Naive thymus-derived CD8-positive, alpha-beta T cell (primary cell): Measurements from ENCODE around the gene BCL6B. TPM values are rescaled to one million over a fixed set of nuclear protein-coding genes. Genes with fewer than 3 reads are reported as not detected.
A peak's percentile ranks its signal among the peaks of the same experiment; 100 is the strongest.

Source experiments
- ATAC-seq, 2 donors: fragments of 150-1000 bp; cut with Tn5 transposase in 1 of 2; sonication (Bioruptor Pico), chemical (Tn5 transposase) in 1 of 2; 1 replicate in 1 of 2; 2 replicates in 1 of 2; pipeline ENCODE4 v1.10.0; 2021; ENCODE audit warnings: mild to moderate bottlenecking in 2 of 2, moderate library complexity in 2 of 2
- POLR2A ChIA-PET: fragments of 350-600 bp; sonication (Branson Sonifier 250); formaldehyde crosslinking; loops from one replicate; lab custom pipeline; 2021; ENCODE audit warnings: antibody characterized with exemption; lab: Charles Lee
- DNase-seq, 10 donors: peaks; one replicate each; pipeline versions ENCODE4 v3.0.0 to v3.0.0-alpha.2; 2020 to 2022
- H3K27ac Mint-ChIP-seq, 10 donors: one replicate each; pipeline ENCODE4 v1.8.0; 2020 to 2022; ENCODE audit warnings: mild to moderate bottlenecking in 10 of 10, mixed read lengths in 10 of 10, moderate library complexity in 4 of 10, inconsistent platforms in 1 of 10
- H3K27me3 Mint-ChIP-seq, 5 donors: one replicate each; pipeline ENCODE4 v1.8.0; 2021 to 2022; ENCODE audit warnings: mixed read lengths in 5 of 5
- H3K36me3 Mint-ChIP-seq, 3 donors: one replicate each; pipeline ENCODE4 v1.8.0; 2020 to 2022; ENCODE audit warnings: mixed read lengths in 3 of 3, mild to moderate bottlenecking in 2 of 3, inconsistent platforms in 1 of 3
- H3K4me1 Mint-ChIP-seq, 4 donors: one replicate each; pipeline ENCODE4 v1.8.0; 2021 to 2022; ENCODE audit warnings: mixed read lengths in 4 of 4
- H3K4me3 Mint-ChIP-seq, 10 donors: one replicate each; pipeline ENCODE4 v1.8.0; 2020 to 2022; ENCODE audit warnings: mild to moderate bottlenecking in 10 of 10, mixed read lengths in 10 of 10, moderate library complexity in 6 of 10, inconsistent platforms in 1 of 10
- H3K9me3 Mint-ChIP-seq, 9 donors: one replicate each; pipeline ENCODE4 v1.8.0; 2020 to 2022; ENCODE audit warnings: mixed read lengths in 9 of 9, mild to moderate bottlenecking in 3 of 9, inconsistent platforms in 1 of 9, moderate library complexity in 1 of 9
- polyA plus RNA-seq, 3 donors: library from polyadenylated mRNA; unstranded; fragments of 300-500 nt; fragmentation: Illumina TruSeq; gene quantifications; one replicate each; pipeline ENCODE4 v1.2.3, GENCODE V29; 2021
- total RNA-seq, 8 experiments: library from RNA in 2 of 8; stranded (reverse) in 2 of 8; gene quantifications; one replicate each; pipeline ENCODE4 v1.2.3 and lab custom pipeline; 2021 to 2026

Gene BCL6B
- total and polyA plus RNA-seq, 5 experiments from 2014 or later, result not detected

DNA sequence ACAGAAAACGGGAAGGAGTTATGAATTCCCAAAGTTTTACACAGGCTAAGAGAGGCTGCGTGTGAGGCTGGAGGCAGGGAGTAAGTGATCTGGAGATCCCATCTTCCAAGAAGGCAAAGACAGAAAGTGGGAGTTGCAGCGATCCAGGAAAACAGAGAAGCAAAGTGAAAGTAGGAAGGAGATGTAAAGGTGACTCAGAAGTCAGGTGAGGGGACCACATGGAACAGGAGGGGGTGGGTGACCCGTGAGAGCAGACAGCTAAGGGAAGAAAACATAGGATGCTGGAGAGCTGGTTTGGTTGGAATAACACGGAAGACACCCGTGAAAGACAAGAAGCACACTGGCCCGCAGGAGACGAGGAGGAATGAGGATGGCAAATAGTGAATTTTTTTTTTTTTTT is 25.7 kb upstream of the BCL6B start:
- Mint-ChIP-seq H3K9me3 (no peaks in the 10 kb centered on the region), H3K4me1 (peaks cover 0 to 18% (median 8%) of the 10 kb centered on the region in 4 donors), H3K36me3 (peaks cover 8 to 58% (median 15%) of the 10 kb centered on the region in 3 donors), H3K4me3 (no peak overlapping the region), H3K27me3 (no peaks in the 10 kb centered on the region), H3K27ac (peak overlapping the region in 4 of 10 donors; percentile 14 to 56 (median 50))
- no peak for ATAC-seq
- POLR2A ChIA-PET, result no interaction called here
- no peak for DNase-seq

GRCh38 chr17:6998855-6999508 is 23.9 kb upstream of the BCL6B start:
- Mint-ChIP-seq H3K9me3 (no peaks in the 10 kb centered on the region), H3K27ac (peak overlapping the region in 1 of 10 donors; percentile 65), H3K27me3 (no peaks in the 10 kb centered on the region), H3K4me3 (no peak overlapping the region), H3K4me1 (peaks cover 0 to 20% (median 8%) of the 10 kb centered on the region in 4 donors), H3K36me3 (peaks cover 8 to 71% (median 20%) of the 10 kb centered on the region in 3 donors)
- no peak for DNase-seq
- POLR2A ChIA-PET, result no interaction called here
- ATAC-seq, result no peak

DNA sequence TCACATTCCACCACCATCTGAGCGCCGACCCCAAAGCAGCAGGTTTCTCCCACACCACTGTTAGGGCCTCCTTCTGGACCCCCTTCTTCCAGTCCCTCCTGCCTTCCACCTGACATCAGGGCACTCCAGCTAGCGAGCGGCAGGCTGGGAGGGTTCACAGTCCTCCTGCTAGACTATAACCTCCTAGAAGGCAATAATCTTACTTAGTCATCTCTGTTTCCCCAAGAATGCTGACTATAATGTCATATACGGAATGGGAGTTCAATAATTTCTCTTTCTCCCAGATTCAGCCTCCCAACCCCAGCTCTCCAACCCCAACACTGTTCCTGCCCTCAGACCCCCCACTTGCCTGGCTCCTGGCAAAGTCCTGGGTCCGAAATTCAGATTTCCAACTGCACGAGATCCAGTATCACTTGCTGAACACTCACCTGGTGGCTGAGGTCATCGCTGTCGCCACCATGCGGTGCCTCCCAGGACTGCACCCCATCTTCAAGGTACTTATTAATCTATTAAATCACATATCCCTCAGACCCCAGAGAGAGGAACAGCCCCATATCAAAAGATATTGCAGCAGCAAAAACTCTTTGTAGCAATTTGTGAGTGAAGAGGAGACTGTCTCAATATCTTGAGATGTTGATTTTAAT is 21.4 kb upstream of the BCL6B start:
- H3K27ac Mint-ChIP-seq, result peak overlapping the region in 4 of 10 donors; percentile 14 to 77 (median 69)
- POLR2A ChIA-PET, result interaction anchor here (1.2 kb wide), 1 partner anchor 20 kb away, joined by 3 read pairs; no protein-coding TSS in a partner anchor
- no peak for ATAC-seq
- no peaks in the 10 kb centered on the region for H3K27me3 Mint-ChIP-seq
- peaks cover 7 to 21% (median 15%) of the 10 kb centered on the region in 4 donors for H3K4me1 Mint-ChIP-seq
- H3K9me3 Mint-ChIP-seq, result no peaks in the 10 kb centered on the region
- peak in 4 of 10 donors; percentile 19 to 38 (median 28) for DNase-seq
- H3K4me3 Mint-ChIP-seq, result no peak overlapping the region
- H3K36me3 Mint-ChIP-seq, result peaks cover 8 to 76% (median 20%) of the 10 kb centered on the region in 3 donors

DNA sequence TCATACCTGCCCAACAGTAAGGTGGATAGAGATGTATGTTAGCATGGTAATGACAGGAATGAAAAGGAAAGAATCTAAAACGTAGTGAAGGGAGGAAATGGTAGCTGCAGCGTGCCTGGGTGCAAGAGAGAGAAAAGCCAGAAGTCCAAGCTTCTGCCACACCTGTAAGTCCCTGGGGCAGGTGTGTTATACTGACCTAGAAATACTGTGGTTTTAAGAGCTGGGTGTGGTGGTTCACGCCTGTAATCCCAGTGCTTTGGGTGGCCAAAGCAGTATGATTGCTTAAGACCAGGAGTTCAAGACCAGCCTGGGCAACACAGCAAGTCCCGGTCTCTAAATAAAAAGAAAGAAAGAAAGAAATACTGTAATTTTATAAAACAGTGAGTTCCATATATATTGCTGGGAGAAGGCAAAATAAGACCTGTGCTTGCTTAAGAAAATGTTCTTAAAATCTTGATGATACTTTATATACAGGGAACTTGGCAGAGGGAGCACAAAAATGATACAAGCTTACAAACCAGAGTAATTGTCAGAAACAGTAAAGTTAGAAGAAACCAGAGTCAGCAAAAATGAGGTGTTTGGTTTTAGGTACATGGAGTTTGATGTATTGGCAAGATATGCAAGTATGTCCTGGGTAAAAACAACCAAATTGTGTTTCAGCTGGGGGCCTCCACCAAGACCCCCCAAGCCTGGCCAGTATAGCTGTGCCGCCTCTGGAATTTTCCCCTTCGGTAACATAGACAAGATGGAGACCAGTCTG is 20.4 kb upstream of the BCL6B start:
- DNase-seq (no peak), ATAC-seq (no peak)
- H3K27ac Mint-ChIP-seq, result peak overlapping the region in 3 of 10 donors; percentile 22 to 85 (median 63)
- H3K27me3 Mint-ChIP-seq, result no peaks in the 10 kb centered on the region
- POLR2A ChIA-PET, result interaction anchor here (0.6 to 1.2 kb wide), 3 partner anchors 19 to 92 kb away, joined by 3 to 7 read pairs (median 3); no protein-coding TSS in a partner anchor
- H3K36me3 Mint-ChIP-seq, result peaks cover 3 to 72% (median 17%) of the 10 kb centered on the region in 3 donors
- no peak overlapping the region for H3K4me3 Mint-ChIP-seq
- peaks cover 11 to 26% (median 20%) of the 10 kb centered on the region in 4 donors for H3K4me1 Mint-ChIP-seq
- H3K9me3 Mint-ChIP-seq, result no peaks in the 10 kb centered on the region

DNA sequence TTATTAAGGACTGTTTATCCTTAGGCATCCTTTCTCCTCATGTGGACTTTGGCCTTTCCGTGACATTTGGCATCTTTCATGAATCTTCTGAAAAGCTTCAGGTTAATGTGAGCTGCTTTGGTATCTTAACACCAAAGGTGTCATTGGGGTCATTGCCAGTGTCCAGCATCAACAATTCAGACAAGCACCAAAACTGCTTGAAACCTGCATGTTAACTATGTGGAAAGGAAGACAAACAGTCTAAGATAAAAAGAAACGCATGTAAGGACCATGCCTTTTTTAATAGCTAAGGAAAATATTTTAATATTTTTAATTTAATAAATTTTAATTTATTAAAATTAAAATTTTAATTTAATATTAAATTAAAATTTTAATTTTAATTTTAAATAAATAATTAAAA is 19.1 kb upstream of the BCL6B start:
- peaks cover 17 to 29% (median 21%) of the 10 kb centered on the region in 4 donors for H3K4me1 Mint-ChIP-seq
- POLR2A ChIA-PET, result interaction anchor here (1.0 to 1.2 kb wide), 2 partner anchors 14 to 90 kb away, joined by 3 read pairs; no protein-coding TSS in a partner anchor
- no peak for DNase-seq
- H3K27ac Mint-ChIP-seq, result no peak overlapping the region
- no peaks in the 10 kb centered on the region for H3K9me3 Mint-ChIP-seq
- H3K27me3 Mint-ChIP-seq, result no peaks in the 10 kb centered on the region
- ATAC-seq, result no peak
- H3K4me3 Mint-ChIP-seq, result no peak overlapping the region
- peaks cover 3 to 68% (median 15%) of the 10 kb centered on the region in 3 donors for H3K36me3 Mint-ChIP-seq

GRCh38 chr17:7004398-7005253 is 18.2 kb upstream of the BCL6B start:
- DNase-seq (peak in 6 of 10 donors; percentile 43 to 82 (median 68)), ATAC-seq (peak; percentile 95 to 97)
- no peaks in the 10 kb centered on the region for H3K27me3 Mint-ChIP-seq
- H3K9me3 Mint-ChIP-seq, result no peaks in the 10 kb centered on the region
- peaks cover 3 to 68% (median 11%) of the 10 kb centered on the region in 3 donors for H3K36me3 Mint-ChIP-seq
- H3K4me3 Mint-ChIP-seq, result no peak overlapping the region
- peaks cover 23 to 37% (median 24%) of the 10 kb centered on the region in 4 donors for H3K4me1 Mint-ChIP-seq
- POLR2A ChIA-PET, result interaction anchor here (0.8 to 1.5 kb wide), 4 partner anchors 13 to 94 kb away, joined by 3 to 5 read pairs (median 4); partner anchors contain the start of gene SLC16A13
- H3K27ac Mint-ChIP-seq, result peak overlapping the region in 8 of 10 donors; percentile 2 to 76 (median 28)

- POLR2A ChIA-PET, result interaction anchor here (0.7 to 1.5 kb wide), 5 partner anchors 10 to 1891 kb away, joined by 3 to 6 read pairs (median 4); no protein-coding TSS in a partner anchor
Measured at GRCh38 chr17:7005716-7006115, 17.1 kb upstream of the BCL6B start.

GRCh38 chr17:7007143-7007542 is 15.7 kb upstream of the BCL6B start:
- Mint-ChIP-seq H3K36me3 (peaks cover 0 to 49% (median 5%) of the 10 kb centered on the region in 3 donors), H3K27ac (peak overlapping the region in 6 of 10 donors; percentile 1 to 91 (median 36)), H3K9me3 (no peaks in the 10 kb centered on the region), H3K4me1 (peaks cover 23 to 54% (median 48%) of the 10 kb centered on the region in 4 donors), H3K27me3 (no peaks in the 10 kb centered on the region), H3K4me3 (no peak overlapping the region)
- ATAC-seq, result no peak
- no peak for DNase-seq
- POLR2A ChIA-PET, result no interaction called here

More at GRCh38 chr17:7005716-7006115, 17.1 kb upstream of the BCL6B start:
- ATAC-seq, result no peak
- H3K36me3 Mint-ChIP-seq, result peaks cover 3 to 62% (median 11%) of the 10 kb centered on the region in 3 donors
- no peaks in the 10 kb centered on the region for H3K9me3 Mint-ChIP-seq
- H3K4me1 Mint-ChIP-seq, result peaks cover 23 to 48% (median 35%) of the 10 kb centered on the region in 4 donors
- no peak overlapping the region for H3K4me3 Mint-ChIP-seq
- DNase-seq, result no peak
- H3K27me3 Mint-ChIP-seq, result no peaks in the 10 kb centered on the region
- H3K27ac Mint-ChIP-seq, result no peak overlapping the region

GRCh38 chr17:7010523-7010922 is 12.3 kb upstream of the BCL6B start:
- Mint-ChIP-seq H3K27me3 (no peaks in the 10 kb centered on the region), H3K36me3 (peaks cover 0 to 34% (median 0%) of the 10 kb centered on the region in 3 donors), H3K27ac (peak overlapping the region in 9 of 10 donors; percentile 19 to 100 (median 82)), H3K4me1 (peaks cover 28 to 68% (median 64%) of the 10 kb centered on the region in 4 donors), H3K9me3 (no peaks in the 10 kb centered on the region), H3K4me3 (peak overlapping the region; percentile 65 to 99 (median 96))
- POLR2A ChIA-PET, result interaction anchor here (1.0 kb wide), 1 partner anchor 8 kb away, joined by 3 read pairs; no protein-coding TSS in a partner anchor
- no peak for ATAC-seq
- DNase-seq, result no peak

- peak overlapping the region; percentile 98 to 100 (median 100) for H3K27ac Mint-ChIP-seq
- H3K36me3 Mint-ChIP-seq, result peaks cover 0 to 30% (median 0%) of the 10 kb centered on the region in 3 donors
- POLR2A ChIA-PET, result interaction anchor here (0.7 to 1.7 kb wide), 4 partner anchors 22 to 83 kb away, joined by 3 to 8 read pairs (median 5); no protein-coding TSS in a partner anchor
- peak overlapping the region; percentile 88 to 99 (median 96) for H3K4me3 Mint-ChIP-seq
- no peaks in the 10 kb centered on the region for H3K9me3 Mint-ChIP-seq
- H3K4me1 Mint-ChIP-seq, result peaks cover 29 to 77% (median 71%) of the 10 kb centered on the region in 4 donors
- no peak for DNase-seq
- no peaks in the 10 kb centered on the region for H3K27me3 Mint-ChIP-seq
- no peak for ATAC-seq
Measured at GRCh38 chr17:7011415-7011814, 11.4 kb upstream of the BCL6B start.

GRCh38 chr17:7011942-7012254 is 11.0 kb upstream of the BCL6B start:
- DNase-seq (no peak), ATAC-seq (no peak)
- Mint-ChIP-seq H3K9me3 (no peaks in the 10 kb centered on the region), H3K27ac (peak overlapping the region; percentile 98 to 100 (median 100)), H3K4me1 (peaks cover 29 to 82% (median 71%) of the 10 kb centered on the region in 4 donors), H3K4me3 (peak overlapping the region; percentile 88 to 99 (median 96)), H3K36me3 (peaks cover 0 to 29% (median 0%) of the 10 kb centered on the region in 3 donors), H3K27me3 (no peaks in the 10 kb centered on the region)
- POLR2A ChIA-PET, result interaction anchor here (0.6 to 1.9 kb wide), 12 partner anchors 9 to 371 kb away, joined by 3 to 20 read pairs (median 4); partner anchors contain the start of genes BCL6B, DVL2, SLC16A13 and TXNDC17
